Left forelimb (tissue), 1 donor: ENCODE data around the gene MLH3.

Experiments used
- DNase-seq: peaks from one replicate; pipeline ENCODE4 v3.0.0-alpha.2; 2018; ENCODE audit warnings: low spot score

The MLH3 gene

GRCh38 chr14:75066691-75067090, 15.4 kb upstream of the MLH3 start:
- no peak for DNase-seq

GRCh38 chr14:75064205-75064567, 12.9 kb upstream of the MLH3 start:
- DNase-seq, result no peak

DNA sequence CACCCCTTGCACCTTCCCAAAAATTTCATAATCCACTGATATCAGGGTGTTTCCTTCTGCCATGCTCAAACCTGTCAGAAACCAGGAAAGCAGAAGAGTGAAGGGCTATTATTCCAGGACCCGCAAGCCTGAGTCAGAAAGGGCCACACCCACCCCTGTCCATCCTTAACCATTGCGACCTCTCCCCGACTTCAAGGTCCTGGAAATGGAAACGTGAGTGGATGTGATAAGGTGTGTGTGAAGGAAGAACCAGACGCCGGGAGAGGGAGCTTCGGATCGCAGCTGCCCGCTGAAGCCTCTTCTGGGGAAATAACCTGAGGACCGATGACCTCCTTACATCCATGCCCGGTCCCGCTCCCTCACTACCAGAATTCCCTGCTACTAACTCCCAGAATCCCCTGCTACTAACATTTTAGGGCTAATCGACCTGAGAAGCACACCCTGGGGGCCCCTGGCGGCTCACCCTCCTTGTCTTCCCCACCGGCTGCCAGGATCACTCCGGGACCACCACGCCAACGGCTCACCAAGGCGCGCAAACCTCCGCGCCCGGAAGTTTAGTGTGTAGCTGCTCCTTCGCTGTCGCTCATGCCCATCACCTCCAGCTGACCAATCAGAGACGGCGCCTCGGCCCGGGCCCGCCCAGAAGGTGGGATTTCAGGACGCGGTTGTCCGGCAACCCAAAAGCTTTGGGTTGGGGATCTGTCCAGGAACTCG, 12.4 kb upstream of the MLH3 start, which contains the start of gene ACYP1:
ACYP1 (minus strand) TSS at position 534 of the 714 bp plus-strand sequence; CDS start at position 63, 471 bp downstream.
- peak; percentile 95 for DNase-seq

DNA sequence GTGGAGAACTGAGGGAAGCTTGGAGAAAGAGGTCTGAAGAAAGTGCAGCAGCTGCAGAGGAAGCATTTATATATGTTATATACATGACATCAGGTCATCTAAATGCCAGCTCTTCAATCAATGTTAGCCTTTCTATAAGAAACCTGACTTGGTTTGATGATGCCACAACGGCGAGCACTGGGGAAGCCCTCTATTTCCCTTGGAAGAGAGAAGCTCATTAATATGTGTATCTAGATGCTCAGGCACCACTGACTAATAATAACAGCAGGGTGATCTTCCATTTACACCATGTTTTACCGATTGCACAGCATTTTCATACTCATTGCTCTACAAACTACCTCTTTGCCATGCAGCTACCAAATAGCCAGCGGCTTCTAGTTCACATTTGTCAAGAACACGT, 11.7 kb upstream of the MLH3 start:
- no peak for DNase-seq

DNA sequence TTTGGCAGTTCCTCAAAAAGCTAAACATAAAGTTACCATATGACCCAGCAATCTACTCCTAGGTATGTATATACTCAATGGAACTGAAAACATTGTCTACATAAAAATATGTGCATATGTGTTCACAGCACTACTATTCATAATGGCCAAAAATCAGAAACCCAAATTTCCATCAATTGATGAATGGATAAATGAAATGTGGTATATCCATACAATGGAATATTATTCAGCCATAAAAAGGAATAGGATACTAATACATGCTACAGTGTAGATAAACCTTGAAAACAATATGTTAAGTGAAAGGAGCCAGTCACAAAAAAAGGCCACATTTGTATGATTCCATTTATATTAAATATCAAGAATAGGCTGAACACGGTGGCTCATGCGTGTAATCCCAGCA, 9.2 kb upstream of the MLH3 start:
- DNase-seq, result no peak

DNA sequence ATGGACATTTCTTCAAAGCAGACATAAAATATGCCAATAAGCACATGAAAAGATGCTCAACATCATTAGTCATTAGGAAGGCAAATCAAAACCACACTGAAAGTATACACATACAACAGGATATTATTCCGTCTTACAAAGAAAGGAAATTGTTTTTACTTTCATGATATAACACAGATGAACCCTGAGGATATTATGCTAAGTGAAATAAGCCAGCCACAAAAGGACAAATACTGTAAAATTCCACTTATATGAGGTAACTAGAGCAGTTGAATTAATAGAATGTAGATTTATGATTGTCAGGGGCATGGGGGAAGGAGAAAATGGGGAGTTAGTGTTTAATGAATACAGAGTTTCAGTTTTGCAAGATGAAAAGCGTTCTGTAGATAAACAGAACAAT, 8.4 kb upstream of the MLH3 start:
- no peak for DNase-seq

GRCh38 chr14:75054421-75054820, 3.2 kb upstream of the MLH3 start:
- DNase-seq, result no peak

GRCh38 chr14:75053396-75054291, 2.4 kb upstream of the MLH3 start:
- no peak for DNase-seq

DNA sequence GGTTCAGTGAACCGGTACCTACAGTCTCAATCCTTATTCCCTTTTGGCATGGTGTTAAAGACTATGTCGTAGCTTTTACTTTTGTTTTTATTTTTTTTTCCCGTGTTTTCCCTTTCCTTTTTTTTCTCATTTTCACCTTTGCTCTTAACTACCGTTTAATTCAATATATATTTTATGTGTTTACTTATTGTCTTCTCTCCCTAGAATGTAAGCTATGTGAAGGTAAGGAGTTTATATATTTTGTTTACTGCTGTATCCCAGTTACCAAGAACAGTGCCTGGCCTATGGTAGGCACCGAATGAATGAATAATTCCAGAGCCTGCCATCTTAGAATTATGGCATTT, 261 bp upstream of the MLH3 start:
- no peak for DNase-seq

GRCh38 chr14:75049731-75050201, 1.5 kb downstream of the MLH3 start:
- no peak for DNase-seq

GRCh38 chr14:75049136-75049535, 2.1 kb downstream of the MLH3 start:
- no peak for DNase-seq

GRCh38 chr14:75048101-75048500, 3.2 kb downstream of the MLH3 start:
- DNase-seq, result no peak

DNA sequence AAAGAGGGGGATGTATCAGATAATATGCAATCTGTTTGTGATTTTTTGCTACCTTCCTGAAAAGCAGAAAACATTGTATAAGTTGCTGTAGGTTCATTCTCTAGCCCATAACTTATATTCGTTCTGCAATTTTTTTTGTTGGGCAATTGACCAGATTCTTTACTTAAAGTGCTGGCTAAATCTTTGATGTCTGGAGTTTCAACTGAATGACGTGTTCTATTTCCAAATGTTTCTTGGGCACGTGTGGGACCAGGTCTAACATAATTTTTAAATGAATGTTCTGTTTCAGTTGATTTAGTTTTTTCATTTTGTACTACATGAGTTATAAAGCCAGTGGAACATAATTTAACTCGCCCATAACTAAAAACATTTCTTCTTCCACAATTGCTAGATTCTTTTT, 3.8 kb downstream of the MLH3 start:
- DNase-seq, result no peak

- no peak for DNase-seq
Measured at GRCh38 chr14:75046899-75047298, 4.4 kb downstream of the MLH3 start.

GRCh38 chr14:75046275-75046674, 5.0 kb downstream of the MLH3 start:
- no peak for DNase-seq

- no peak for DNase-seq
Measured at GRCh38 chr14:75044752-75045151, 6.5 kb downstream of the MLH3 start.

- DNase-seq, result no peak
Measured at GRCh38 chr14:75044322-75044721, 6.9 kb downstream of the MLH3 start.

- DNase-seq, result no peak
Measured at GRCh38 chr14:75042035-75042434, 9.2 kb downstream of the MLH3 start.

DNA sequence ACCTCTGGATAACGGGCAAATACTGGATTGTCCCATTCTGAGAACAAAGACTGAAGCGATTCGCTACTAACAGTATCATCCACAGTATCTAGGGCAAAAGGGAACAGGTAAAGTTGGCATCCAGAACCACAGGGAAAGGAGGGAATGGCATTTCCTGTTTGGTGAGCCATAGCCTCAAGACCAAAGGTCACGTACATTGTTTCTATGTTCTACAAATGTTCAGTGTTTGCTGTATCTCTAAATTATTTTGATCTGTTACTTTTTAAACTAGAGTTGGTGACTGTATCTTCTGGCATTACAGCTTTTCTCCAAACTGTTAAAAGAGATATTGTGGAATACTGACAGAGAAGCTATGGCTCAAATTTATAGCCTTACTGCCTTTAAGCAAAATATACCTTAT, 9.7 kb downstream of the MLH3 start:
- no peak for DNase-seq

DNA sequence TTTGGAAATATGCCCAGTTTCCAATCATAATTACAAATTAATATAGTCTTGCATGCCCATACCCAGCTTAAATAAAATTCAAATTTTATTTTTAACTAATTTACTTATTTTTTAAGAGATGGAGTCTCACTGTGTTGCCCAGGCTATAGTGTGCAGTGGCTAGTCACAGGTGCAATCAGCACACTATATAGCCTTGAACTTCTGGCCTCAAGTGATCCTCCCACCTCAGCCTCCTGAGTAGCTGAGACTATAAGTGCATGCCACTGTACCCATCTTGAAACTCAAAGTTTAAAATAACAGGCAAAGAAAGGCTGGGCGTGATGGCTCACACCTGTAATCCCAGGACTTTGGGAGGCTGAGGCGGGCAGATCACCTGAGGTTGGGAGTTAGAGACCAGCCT, 10.3 kb downstream of the MLH3 start:
- DNase-seq, result no peak

GRCh38 chr14:75040507-75040906, 10.8 kb downstream of the MLH3 start:
- no peak for DNase-seq

- DNase-seq, result no peak
Measured at GRCh38 chr14:75032939-75033338, 18.3 kb downstream of the MLH3 start.

- no peak for DNase-seq
Measured at GRCh38 chr14:75030147-75030546, 21.1 kb downstream of the MLH3 start.
